B cell (primary cell): Measurements from ENCODE around the gene RBM19. TPM values are rescaled to one million over a fixed set of nuclear protein-coding genes. Genes with fewer than 3 reads are reported as not detected.

Source experiments
- ATAC-seq: fragments of 200-7000 bp; cut with Tn5 transposase; one replicate; pipeline ENCODE4 v1.10.0; 2021; ENCODE audit warnings: low read depth, mild to moderate bottlenecking, moderate number of reproducible peaks, moderate library complexity
- CTCF ChIA-PET: fragments of 350-600 bp; sonication (Branson Sonifier 250); formaldehyde crosslinking; loops from one replicate; lab custom pipeline; 2021; ENCODE audit warnings: antibody characterized with exemption, inconsistent platforms; lab: Charles Lee
- POLR2A ChIA-PET: fragments of 350-600 bp; sonication (Branson Sonifier 250); formaldehyde crosslinking; loops from one replicate; lab custom pipeline; 2021; ENCODE audit warnings: antibody characterized with exemption; lab: Charles Lee
- DNase-seq: peaks from one replicate; pipeline ENCODE4 v3.0.0; 2013
- H2AFZ ChIP-seq: 2 replicates; pipeline ENCODE4 v1.6.1; 2012; ENCODE audit warnings: mild to moderate bottlenecking, low read depth, low read length; ENCODE audit not compliant: insufficient read depth, poor library complexity, severe bottlenecking
- H3K27ac ChIP-seq, 2 donors: 1 replicate in 1 of 2; 2 replicates in 1 of 2; pipeline ENCODE4 v1.5.1; 2012 to 2013; ENCODE audit warnings: low read length in 2 of 2, mild to moderate bottlenecking in 2 of 2, moderate library complexity in 1 of 2
- H3K27me3 ChIP-seq, 4 experiments: fragments of 200-600 bp in 1 of 4; sonication (generic) in 1 of 4; replicated peaks in 1 of 4; 1 replicate in 2 of 4; 2 replicates in 2 of 4; pipeline versions ENCODE4 v1.6.1 to v1.7.0; 2013 to 2016; ENCODE audit warnings: low read length in 3 of 4, mild to moderate bottlenecking in 2 of 4, mixed read lengths in 1 of 4, moderate library complexity in 1 of 4; ENCODE audit not compliant: insufficient read depth in 4 of 4, control insufficient read depth in 3 of 4; ENCODE audit errors: control extremely low read depth in 1 of 4
- H3K36me3 ChIP-seq, 2 experiments: replicated peaks in 1 of 2; 1 replicate in 1 of 2; 2 replicates in 1 of 2; pipeline versions ENCODE4 v1.6.1 to v1.7.1; 2013; ENCODE audit warnings: low read length in 1 of 2; ENCODE audit not compliant: insufficient read depth in 2 of 2, control insufficient read depth in 1 of 2; ENCODE audit errors: control extremely low read depth in 1 of 2, extremely low read depth in 1 of 2
- H3K4me1 ChIP-seq, 2 donors: fragments of 200-600 bp in 1 of 2; sonication (generic) in 1 of 2; 1 replicate in 1 of 2; 2 replicates in 1 of 2; pipeline versions ENCODE4 v1.5.1 to v1.6.1; 2013 to 2017; ENCODE audit warnings: low read length in 2 of 2; ENCODE audit not compliant: control insufficient read depth in 2 of 2, insufficient read depth in 2 of 2
- H3K4me2 ChIP-seq: replicated peaks from 2 replicates; pipeline ENCODE3; 2012; ENCODE audit warnings: mild to moderate bottlenecking, low read depth, low read length; ENCODE audit not compliant: poor library complexity, severe bottlenecking
- H3K4me3 ChIP-seq, 5 experiments: fragments of 200-600 bp in 1 of 5; sonication (generic) in 1 of 5; 1 replicate in 3 of 5; 2 replicates in 2 of 5; pipeline versions ENCODE4 v1.5.1 to v1.7.0; 2011 to 2016; ENCODE audit warnings: low read length in 4 of 5, mild to moderate bottlenecking in 4 of 5, low read depth in 2 of 5, control low read depth in 1 of 5, moderate library complexity in 1 of 5; ENCODE audit not compliant: insufficient read depth in 1 of 5; ENCODE audit errors: control extremely low read depth in 1 of 5, extremely low read depth in 1 of 5
- H3K79me2 ChIP-seq: fragments of 200-600 bp; sonication (generic); one replicate; pipeline ENCODE4 v1.6.0; 2016; ENCODE audit warnings: low read length; ENCODE audit not compliant: control insufficient read depth, insufficient read depth
- H3K9ac ChIP-seq: fragments of 200-600 bp; sonication (generic); 2 replicates; pipeline ENCODE4 v1.6.1; 2017; ENCODE audit warnings: mild to moderate bottlenecking, low read length, moderate library complexity
- H3K9me3 ChIP-seq, 3 donors: one replicate each; pipeline versions ENCODE4 v1.6.1 to v1.7.1; 2013; ENCODE audit warnings: low read length in 2 of 3; ENCODE audit not compliant: control insufficient read depth in 2 of 3, insufficient read depth in 1 of 3; ENCODE audit errors: control extremely low read depth in 1 of 3
- H4K20me1 ChIP-seq: 2 replicates; pipeline ENCODE4 v1.6.0; 2012; ENCODE audit warnings: mild to moderate bottlenecking, low read length; ENCODE audit not compliant: insufficient read depth, control insufficient read depth, poor library complexity, severe bottlenecking
- H3K27ac Mint-ChIP-seq: one replicate; pipeline ENCODE4 v1.8.0; 2021; ENCODE audit warnings: mixed read lengths
- H3K27me3 Mint-ChIP-seq: one replicate; pipeline ENCODE4 v1.8.0; 2021; ENCODE audit warnings: mixed read lengths
- H3K4me1 Mint-ChIP-seq: one replicate; pipeline ENCODE4 v1.8.0; 2021; ENCODE audit warnings: mixed read lengths
- H3K4me3 Mint-ChIP-seq: one replicate; pipeline ENCODE4 v1.8.0; 2021; ENCODE audit warnings: mixed read lengths
- H3K9me3 Mint-ChIP-seq: one replicate; pipeline ENCODE4 v1.8.0; 2022; ENCODE audit warnings: mixed read lengths; ENCODE audit not compliant: insufficient read depth
- EZH2 ChIP-seq: IDR thresholded peaks from 2 replicates; pipeline ENCODE4 v1.6.1; 2012; ENCODE audit warnings: borderline replicate concordance, low read depth, mild to moderate bottlenecking, moderate library complexity, low read length; ENCODE audit not compliant: insufficient read depth, poor library complexity, severe bottlenecking
- WGBS: methylation state at CpG from one replicate; pipeline ENCODE4 v1.1.5; 2013; ENCODE audit warnings: missing lambda C conversion rate; ENCODE audit not compliant: insufficient coverage; 5-methylcytosine and 5-hydroxymethylcytosine counted together
- intact Hi-C: fragments of 100-400 bp; cut with micrococcal nuclease; formaldehyde crosslinking; loops from one replicate; pipeline ENCODE4 v1.10.0; 2022
- polyA plus RNA-seq: library from polyadenylated mRNA; depleted of rRNA; stranded (reverse); fragments of >200 nt; gene quantifications from 2 replicates; pipeline ENCODE4 v1.2.3, GENCODE V29; 2012
- total RNA-seq, 2 donors: library from RNA; stranded (reverse); fragments of 120-200 nt in 1 of 2; gene quantifications; 1 replicate in 1 of 2; 2 replicates in 1 of 2; pipeline versions ENCODE4 v1.2.3 to v1.2.4, GENCODE V29; 2013 to 2022
- TF ChIP-seq, protein P1 (sequence below): fragments of 200-600 bp; IDR thresholded peaks from one replicate; pipeline ENCODE4 v1.8.0; 2022; ENCODE audit warnings: antibody characterized with exemption, mild to moderate bottlenecking

The RBM19 gene
- total and polyA plus RNA-seq, 2 donors (not counting 1 experiment from before 2014, with no cell fraction given): 43.1 to 90.0 TPM

- TF ChIP-seq, protein P1, sequence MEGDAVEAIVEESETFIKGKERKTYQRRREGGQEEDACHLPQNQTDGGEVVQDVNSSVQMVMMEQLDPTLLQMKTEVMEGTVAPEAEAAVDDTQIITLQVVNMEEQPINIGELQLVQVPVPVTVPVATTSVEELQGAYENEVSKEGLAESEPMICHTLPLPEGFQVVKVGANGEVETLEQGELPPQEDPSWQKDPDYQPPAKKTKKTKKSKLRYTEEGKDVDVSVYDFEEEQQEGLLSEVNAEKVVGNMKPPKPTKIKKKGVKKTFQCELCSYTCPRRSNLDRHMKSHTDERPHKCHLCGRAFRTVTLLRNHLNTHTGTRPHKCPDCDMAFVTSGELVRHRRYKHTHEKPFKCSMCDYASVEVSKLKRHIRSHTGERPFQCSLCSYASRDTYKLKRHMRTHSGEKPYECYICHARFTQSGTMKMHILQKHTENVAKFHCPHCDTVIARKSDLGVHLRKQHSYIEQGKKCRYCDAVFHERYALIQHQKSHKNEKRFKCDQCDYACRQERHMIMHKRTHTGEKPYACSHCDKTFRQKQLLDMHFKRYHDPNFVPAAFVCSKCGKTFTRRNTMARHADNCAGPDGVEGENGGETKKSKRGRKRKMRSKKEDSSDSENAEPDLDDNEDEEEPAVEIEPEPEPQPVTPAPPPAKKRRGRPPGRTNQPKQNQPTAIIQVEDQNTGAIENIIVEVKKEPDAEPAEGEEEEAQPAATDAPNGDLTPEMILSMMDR: no peak
- TF ChIP-seq EZH2: no peak
- Histone ChIP-seq H3K79me2 (no peaks in the 10 kb centered on the region), H3K27me3 (no peaks in the 10 kb centered on the region), H3K27ac (no peak overlapping the region), H3K9ac (no peak overlapping the region), H3K9me3 (no peaks in the 10 kb centered on the region), H2AFZ (no peak overlapping the region), H3K4me3 (no peak overlapping the region), H3K4me2 (no peak overlapping the region), H4K20me1 (no peaks in the 10 kb centered on the region), H3K36me3 (peaks cover 7 to 21% of the 10 kb centered on the region in 2 experiments), H3K4me1 (no peaks in the 10 kb centered on the region)
- 95% methylated on average over 6 of the region's 7 CpGs for WGBS
- ATAC-seq: no peak
- DNase-seq: no peak
- POLR2A ChIA-PET: no interaction called here
- Mint-ChIP-seq H3K4me1 (no peaks in the 10 kb centered on the region), H3K27ac (no peak overlapping the region), H3K9me3 (no peaks in the 10 kb centered on the region), H3K27me3 (no peaks in the 10 kb centered on the region), H3K4me3 (no peak overlapping the region)
- intact Hi-C loops: no loop called here
- CTCF ChIA-PET: no interaction called here
Measured at GRCh38 chr12:113897406-113897805, 68.7 kb downstream of the RBM19 start.

DNA sequence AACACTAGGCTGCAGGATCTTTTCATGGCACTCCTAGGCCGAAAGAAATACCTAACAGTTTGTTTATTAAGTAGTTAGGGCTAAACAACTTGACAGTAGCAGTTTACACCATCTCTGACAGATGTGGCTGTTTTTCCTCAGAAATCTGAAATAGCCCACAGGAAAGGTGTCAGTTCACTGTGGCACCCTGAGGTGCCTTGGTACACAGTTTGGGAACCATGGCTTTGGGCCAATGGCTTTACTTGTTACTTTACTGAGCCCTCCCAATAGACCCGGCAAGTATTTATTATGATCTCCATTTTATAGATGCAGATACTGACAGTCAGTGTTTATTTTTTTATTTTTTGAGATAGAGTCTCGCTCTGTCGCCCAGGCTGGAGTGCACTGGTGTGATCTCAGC is 69.3 kb downstream of the RBM19 start:
- H3K9me3 ChIP-seq: no peaks in the 10 kb centered on the region
- no peaks in the 10 kb centered on the region for H3K4me1 ChIP-seq
- DNase-seq: no peak
- no peak for ATAC-seq
- no peaks in the 10 kb centered on the region for H3K4me1 Mint-ChIP-seq
- intact Hi-C loops: no loop called here
- CTCF ChIA-PET: no interaction called here
- H3K4me2 ChIP-seq: no peak overlapping the region
- H3K79me2 ChIP-seq: no peaks in the 10 kb centered on the region
- H3K4me3 ChIP-seq: no peak overlapping the region
- H3K27me3 ChIP-seq: no peaks in the 10 kb centered on the region
- H3K27ac Mint-ChIP-seq: no peak overlapping the region
- H3K27ac ChIP-seq: no peak overlapping the region
- POLR2A ChIA-PET: no interaction called here
- 100% methylated on average over 2 of the region's 4 CpGs for WGBS
- no peaks in the 10 kb centered on the region for H3K27me3 Mint-ChIP-seq
- H4K20me1 ChIP-seq: no peaks in the 10 kb centered on the region
- H3K9ac ChIP-seq: no peak overlapping the region
- H3K36me3 ChIP-seq: peaks cover 7 to 22% of the 10 kb centered on the region in 2 experiments
- H2AFZ ChIP-seq: no peak overlapping the region
- TF ChIP-seq, protein P1: no peak
- no peak for TF ChIP-seq EZH2
- no peak overlapping the region for H3K4me3 Mint-ChIP-seq
- H3K9me3 Mint-ChIP-seq: no peaks in the 10 kb centered on the region
